Measurements from ENCODE around the gene PARP1.
"Not testable (repeated sequence)": the region's sequence is repeated elsewhere in the genome, so short reads cannot be mapped to it uniquely, and the experiment has no call there.

PARP1 gene

GRCh38 chr1:226344441-226345259, 63.2 kb downstream of the PARP1 start:
- no peak for DNase-seq

GRCh38 chr1:226342656-226343055, 65.2 kb downstream of the PARP1 start:
- DNase-seq, result no peak

GRCh38 chr1:226340111-226340510, 67.8 kb downstream of the PARP1 start:
- DNase-seq, result not testable (repeated sequence)

GRCh38 chr1:226337276-226337875, 70.5 kb downstream of the PARP1 start:
- DNase-seq, result no peak

- DNase-seq, result no peak
Observed at GRCh38 chr1:226335661-226336060, 72.2 kb downstream of the PARP1 start.

- DNase-seq, result no peak
Observed at GRCh38 chr1:226332947-226333346, 74.9 kb downstream of the PARP1 start.

GRCh38 chr1:226329237-226329636, 78.7 kb downstream of the PARP1 start:
- no peak for DNase-seq

GRCh38 chr1:226327761-226328162, 80.1 kb downstream of the PARP1 start:
- DNase-seq, result no peak

- no peak for DNase-seq
Observed at GRCh38 chr1:226325178-226325577, 82.7 kb downstream of the PARP1 start.

GRCh38 chr1:226324479-226324878, 83.4 kb downstream of the PARP1 start:
- DNase-seq, result no peak

GRCh38 chr1:226322986-226323385, 84.9 kb downstream of the PARP1 start:
- DNase-seq, result no peak

- DNase-seq, result no peak
Observed at GRCh38 chr1:226320930-226321329, 87.0 kb downstream of the PARP1 start.

GRCh38 chr1:226318471-226318870, 89.4 kb downstream of the PARP1 start:
- DNase-seq, result no peak

- no peak for DNase-seq
Observed at GRCh38 chr1:226314055-226314454, 93.8 kb downstream of the PARP1 start.

- DNase-seq, result no peak
Observed at GRCh38 chr1:226312065-226312464, 95.8 kb downstream of the PARP1 start.

- DNase-seq, result no peak
Observed at GRCh38 chr1:226311376-226311775, 96.5 kb downstream of the PARP1 start.

All from activated CD8-positive, alpha-beta memory T cell treated with anti-CD3 and anti-CD28 coated beads for 24 hours (primary cell).